Epidermal melanocyte (primary cell): ENCODE measurements around the gene WNT7A.

ENCODE experiments used
- DNase-seq: peaks from one replicate; pipeline ENCODE4 v3.0.0; 2011; ENCODE audit warnings: low spot score; ENCODE audit not compliant: insufficient read length

Gene WNT7A

DNA sequence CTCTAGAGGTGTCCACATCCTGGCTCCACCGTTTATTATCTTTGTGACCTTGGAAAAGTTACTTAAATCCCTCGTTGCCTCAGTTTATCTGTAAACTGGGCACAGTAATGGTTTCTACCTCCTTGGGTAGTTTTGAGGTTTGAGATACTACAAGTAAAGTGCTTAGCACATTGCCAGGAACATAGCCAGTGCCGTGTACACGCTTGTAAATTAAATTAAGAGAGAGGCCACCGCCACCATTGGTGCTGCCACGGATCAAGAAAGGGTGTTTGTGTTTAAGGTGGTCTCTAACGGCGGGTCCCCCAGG lies 5.8 kb upstream of the WNT7A start:
- DNase-seq: no peak

DNA sequence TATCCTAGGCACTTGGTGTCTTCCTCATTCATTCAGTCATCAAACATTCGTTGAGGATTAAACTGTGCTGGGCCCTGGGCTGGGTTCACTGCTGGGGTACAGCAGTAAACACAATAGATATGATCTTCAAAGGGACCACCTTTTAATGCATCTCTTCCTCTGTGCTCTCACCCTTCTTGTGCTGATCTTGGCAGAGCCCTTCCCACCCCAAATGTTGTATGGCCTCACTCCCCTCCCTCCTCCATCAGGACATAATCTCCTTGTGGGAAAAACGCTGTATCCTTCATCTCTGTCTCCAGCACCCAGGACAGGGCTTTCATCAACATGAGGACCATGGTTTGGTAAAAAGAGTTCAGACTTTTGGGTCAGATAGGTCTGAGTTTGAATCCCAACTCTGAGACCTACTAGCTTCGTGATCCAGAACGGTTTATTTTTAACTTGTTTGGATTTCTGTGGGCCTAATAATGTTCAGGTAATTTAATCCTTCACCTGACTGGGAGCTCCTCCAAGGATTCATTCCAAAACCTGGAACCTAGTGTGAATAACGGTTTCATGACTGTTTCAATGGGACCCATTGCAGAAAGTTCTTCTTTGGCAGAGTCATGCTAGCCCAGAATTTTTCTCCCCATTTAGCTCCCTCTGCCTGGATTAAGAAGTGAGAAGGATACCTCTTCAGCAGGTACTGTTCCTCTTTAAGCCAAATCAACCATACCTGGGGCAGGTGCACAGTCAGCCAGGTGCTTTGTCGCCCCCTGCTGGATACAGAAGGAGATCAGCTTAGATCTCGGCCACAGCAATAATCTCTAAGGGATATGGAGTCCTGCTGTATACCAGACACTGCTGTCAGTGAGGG lies 5.2 kb upstream of the WNT7A start:
- DNase-seq: no peak

DNA sequence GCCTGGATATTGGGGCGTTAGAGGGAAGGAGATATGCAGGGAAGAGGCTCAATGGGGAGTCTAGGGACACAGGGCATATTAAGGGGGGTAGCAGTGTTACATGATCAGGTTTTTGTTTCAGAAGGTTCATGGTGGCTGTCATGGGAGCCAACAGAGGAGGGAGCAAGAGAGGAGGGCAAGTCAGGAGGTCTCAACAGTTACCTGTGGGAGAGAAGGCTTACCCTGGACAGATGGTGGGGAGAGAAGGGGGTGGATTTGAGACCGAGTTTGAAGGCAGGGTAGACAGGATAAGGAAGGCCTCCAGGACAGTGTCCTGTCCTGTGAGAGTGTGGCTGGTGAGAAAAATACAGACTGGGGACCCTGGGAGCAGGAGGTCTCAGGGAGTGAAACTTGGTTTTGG lies 3.8 kb upstream of the WNT7A start:
- DNase-seq: no peak

DNA sequence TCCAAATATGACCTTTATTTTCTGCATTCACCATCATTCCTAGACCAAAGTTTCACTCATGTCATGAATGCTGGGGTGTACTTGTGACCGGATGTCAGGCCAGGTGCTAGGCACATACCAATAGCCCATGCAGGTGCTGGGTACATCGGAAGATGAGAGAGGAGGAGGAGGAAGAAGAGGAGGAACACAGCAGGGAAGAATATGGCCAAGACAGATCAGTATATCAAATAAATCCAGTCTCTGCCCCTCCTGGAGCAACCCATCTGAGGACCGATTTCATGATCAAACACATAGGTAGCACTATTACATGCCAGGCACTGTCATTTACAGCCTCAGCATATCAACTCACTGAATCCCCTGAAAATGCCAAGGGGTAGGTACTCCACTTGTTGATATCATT lies 3.0 kb upstream of the WNT7A start:
- DNase-seq: no peak

DNA sequence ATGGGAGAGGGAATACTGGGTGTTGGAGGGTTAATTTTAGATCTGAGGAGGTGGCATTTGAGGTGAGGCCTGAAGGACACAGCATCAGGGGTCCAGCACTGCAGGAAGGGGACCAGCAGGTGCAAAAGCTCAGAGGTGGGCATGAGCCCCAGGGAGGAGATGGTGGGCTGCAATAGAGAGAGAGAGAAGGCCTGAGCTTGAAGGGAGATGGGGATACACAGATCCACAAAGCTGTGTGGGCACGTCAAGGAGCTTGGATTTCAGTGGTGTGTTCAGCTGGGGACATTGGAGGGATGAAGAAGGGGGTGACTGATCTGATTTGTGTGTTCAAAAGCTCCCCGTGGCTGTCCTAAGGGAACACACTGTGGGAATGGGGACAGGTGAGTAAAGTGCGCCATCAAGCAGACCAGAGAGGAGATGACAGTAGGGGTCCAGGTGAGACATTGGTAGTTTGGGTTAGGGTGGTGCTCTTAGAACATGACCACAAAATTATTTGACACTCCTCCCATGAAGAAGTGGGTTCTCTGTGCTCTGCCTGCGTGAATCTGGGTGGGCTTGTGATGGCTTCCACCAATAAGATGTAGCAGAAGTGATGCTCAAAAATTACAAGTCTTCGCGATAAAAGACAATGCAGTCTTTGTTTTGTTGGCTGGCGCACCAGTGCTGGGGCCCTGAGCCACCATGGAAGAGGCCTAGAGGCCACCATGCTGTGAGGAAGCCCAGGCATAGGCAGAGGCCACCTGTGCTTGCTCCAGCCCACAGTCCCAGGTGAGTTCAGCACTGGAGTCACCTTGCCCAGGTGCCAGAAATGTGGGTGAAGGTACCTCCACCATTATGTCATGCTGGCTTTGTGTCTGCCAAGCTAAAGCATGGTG lies 1.9 kb upstream of the WNT7A start:
- DNase-seq: no peak

DNA sequence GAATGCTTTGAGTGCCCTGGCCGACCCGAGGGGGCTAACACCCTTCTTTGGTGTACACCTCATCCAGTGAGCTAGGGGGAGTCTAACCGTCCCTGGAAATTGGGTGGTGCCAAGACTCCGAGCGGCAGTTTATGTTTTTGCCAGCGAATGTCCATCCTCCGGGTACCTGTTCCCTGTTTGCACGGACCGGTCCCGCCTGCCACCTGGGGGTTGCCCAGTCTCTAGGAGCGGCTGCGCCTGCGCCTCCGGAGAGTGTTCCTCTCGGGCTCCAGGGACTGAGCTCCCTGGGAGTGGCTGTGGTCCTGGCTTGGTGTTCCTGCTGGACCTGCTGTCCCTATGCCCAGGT lies 913 bp upstream of the WNT7A start:
- DNase-seq: no peak

DNA sequence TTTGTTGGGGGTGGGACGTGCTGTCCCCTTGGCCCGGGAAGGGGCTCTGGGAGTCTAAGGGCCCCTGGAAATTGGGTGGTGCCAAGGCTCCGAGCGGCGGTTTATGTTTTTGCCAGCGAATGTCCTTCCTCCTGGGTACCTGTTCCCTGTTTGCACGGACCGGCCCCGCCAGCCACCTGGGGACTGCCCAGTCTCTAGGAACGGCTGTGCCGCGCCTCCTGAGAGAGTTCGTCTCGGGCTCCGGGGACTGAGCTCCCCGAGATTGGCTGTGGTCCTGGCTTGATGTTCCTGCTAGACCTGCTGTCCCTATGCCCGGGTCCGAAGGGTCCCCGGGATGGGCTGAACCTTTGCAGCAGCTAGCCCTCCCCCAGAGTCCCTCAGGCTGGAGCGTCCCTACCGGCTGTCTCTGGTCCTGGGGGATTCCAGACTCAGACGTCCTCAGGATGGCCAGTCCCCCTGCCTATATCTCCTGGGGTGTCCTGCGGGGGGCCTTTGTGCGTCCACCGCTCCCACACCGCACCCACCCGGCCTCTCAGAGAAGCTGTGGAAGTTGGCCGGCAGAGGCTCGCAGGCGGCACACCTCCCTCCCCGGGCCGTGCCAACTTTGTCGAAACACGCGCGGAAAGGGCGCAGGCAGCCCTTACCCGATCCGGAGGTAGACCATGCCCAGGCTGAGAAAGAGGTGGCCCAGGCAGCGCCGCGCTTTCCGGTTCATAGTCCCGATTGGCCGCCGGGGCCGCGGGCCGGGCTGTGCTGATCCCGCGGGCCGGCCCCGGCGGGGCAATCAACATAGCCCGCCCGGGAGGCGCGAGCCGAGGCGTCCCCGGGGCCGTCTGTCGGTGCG lies 547 bp downstream of the WNT7A start:
- DNase-seq: no peak

DNA sequence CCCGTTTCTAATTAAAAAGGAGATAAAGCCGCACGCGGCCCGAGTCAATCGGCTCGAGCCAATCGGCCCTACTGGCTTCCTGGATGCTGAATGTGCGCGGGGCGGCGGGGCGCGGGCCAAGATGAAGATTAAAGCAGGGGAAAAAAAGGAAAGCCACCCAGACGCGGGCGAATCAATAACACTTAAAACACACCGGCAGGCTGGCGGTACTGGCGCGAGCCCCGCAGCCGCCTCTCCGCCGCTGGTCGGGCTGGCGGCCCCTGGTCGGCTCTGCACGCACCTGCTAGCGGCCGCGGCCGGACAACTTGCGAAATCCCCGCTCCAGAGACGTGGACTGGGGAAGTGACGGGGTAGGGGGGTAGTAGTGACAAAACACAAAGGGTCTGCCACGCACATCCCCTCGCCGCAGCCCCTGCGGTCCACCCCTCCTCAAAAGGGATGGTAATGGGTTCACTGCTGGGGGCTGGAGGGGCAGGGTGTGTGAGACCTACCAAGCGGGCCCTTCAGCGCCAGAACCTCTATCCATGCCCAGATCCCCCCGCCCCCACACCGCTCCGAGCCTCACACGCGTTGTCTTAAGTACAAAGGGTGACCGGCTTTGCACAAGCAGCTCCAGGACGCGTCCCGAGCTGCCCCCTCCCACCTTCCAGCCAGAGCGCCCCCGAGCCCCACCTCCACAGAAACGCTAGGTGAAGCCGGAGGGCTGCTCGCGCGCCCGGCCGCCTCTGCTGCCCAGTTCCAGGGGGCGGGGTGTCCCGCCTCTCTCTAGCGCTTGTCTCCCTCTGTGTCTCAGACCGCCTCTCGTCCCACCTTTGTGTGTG lies 1.4 kb downstream of the WNT7A start:
- DNase-seq: no peak

DNA sequence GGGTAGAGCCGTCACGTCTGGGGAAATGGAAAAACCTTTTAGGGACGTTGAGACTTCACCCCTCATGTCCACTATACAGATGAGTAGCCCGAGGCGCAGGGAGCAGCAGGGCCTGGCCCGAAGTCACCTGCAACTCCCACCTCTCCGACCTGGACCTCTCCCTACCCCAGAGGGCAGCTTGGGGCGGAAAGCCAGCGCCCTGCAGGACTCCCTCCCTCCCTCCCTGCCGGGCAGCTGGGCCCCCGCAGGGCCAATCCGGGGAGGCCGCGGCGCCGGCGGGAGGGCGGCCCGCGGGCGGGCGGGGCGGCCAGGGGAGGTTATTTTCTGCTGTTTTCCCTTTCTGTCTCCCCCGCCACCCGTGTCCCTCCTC lies 2.0 kb downstream of the WNT7A start:
- DNase-seq: no peak

DNA sequence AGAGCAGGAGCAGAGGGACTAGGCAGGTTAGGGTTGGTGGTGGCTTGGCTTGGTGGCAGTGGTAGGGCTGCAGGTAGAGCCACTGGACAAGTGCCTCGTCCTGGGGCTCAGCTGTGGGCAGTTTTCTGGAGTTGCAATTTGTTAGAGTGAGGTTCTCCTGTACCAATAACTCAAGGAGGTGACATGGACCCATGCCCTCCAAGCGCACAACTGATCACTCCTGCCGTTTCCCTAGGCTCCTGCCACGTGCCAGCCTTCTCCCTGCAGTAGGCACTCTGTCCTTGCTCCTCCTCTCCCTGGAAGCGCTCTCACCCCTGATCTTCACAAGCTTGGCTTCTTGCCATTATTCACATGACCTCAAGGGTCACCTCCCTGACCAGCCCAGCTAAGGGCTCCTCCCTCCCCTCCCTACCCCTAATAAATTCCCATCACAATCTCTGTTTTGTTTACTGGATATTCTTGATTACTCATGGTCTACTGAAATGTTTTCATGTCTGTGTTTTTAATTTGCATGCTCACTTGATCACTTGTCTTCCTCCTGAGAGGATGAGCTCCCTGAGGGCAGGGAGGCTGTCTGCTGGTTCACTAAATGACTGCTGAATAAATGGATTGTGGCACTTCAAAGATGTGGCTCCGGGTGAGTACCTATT lies 3.3 kb downstream of the WNT7A start:
- DNase-seq: no peak

DNA sequence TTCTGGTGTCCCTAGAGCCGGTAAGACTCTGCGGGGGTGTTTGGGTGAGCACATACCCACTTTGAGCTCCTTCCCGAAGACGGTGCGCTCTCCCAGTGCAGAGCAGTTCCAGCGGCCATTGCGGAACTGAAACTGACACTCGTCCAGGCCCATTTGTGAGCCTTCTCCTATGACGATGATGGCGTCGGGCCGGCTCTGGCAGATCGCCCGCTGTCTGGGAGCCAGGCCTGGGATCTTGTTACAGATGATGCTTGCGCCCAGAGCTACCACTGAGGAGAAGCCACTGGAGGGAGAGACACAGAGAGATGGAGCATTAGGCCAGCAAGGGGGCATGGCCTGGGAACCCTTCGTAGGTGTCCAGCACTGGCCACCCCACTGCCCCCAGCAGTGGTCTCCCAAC lies 5.0 kb downstream of the WNT7A start:
- DNase-seq: no peak

DNA sequence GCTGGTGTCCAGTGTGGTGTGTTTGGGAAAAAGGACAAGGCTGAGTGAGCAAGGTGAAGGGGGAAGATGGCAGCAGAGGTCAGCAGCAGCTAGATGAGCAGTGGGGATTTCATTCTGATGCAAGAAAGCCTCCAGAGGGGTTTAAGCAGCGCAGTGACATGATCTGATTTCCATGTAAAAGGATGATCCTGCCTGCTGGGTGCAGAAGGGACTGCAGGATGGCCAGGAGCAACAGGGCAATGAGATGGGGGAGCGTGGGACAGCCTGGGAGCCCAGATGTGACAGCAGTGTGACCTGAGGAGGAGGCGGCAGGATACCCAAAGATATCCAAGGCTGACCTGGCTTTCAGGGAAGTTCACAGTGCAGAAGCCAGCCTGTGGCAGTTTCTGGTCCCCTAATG lies 6.1 kb downstream of the WNT7A start:
- DNase-seq: no peak

DNA sequence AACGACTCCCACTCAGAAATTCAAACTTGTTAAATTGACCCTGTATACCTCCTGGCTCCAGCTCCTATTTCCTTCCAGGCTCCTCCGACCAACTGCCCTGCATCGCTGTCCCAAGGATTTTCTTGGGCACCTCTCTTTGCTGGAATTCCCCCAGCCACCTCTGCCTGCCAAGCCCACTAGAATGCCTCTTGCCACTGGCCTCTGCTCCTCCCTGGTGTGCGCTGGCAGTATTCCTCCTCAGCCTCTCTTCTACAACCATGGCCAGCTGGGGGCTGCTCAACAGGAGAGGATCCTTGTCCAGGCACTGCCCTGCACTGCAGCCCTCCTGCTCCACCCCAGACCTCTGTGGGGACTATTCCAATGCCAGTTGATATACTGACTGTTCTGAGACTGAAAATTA lies 7.4 kb downstream of the WNT7A start:
- no peak for DNase-seq

DNA sequence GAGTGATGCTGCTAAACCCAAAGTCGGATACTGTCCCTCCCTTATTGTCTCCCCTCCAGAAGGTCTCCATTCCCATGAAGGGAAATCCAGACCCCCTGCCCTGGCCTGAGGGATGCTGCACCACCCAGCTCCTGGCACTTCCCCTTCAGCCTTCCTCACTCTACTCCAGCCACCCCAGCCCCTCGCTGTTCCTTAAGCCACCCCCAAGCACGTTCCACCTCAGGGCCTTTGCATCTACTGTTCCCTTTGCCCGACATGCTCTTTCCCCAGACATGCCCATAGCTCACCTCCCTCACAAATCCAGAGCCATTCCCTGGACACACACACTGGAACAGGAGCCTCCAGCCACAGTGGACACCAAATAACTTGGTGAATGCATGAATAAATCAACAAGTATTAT lies 8.1 kb downstream of the WNT7A start:
- DNase-seq: no peak

DNA sequence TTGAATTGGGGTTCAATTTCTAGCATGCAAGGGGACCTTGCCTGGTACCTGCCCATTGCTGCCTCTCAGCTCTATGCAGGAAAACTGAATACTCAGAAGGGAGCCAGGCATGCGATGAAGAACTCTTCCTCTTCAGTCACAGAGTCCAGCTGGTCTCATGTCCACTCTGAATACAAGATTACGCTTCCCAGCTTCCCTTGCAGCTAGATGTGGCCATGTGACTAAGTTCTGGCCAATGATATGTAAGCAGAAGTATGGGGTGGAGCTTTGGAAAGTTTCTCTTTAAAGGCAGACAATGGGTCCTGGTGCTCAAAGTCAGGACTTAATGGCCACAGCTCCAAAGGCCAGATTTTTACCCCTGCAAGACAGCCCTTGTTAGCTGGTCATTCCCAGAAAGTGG lies 9.0 kb downstream of the WNT7A start:
- no peak for DNase-seq

DNA sequence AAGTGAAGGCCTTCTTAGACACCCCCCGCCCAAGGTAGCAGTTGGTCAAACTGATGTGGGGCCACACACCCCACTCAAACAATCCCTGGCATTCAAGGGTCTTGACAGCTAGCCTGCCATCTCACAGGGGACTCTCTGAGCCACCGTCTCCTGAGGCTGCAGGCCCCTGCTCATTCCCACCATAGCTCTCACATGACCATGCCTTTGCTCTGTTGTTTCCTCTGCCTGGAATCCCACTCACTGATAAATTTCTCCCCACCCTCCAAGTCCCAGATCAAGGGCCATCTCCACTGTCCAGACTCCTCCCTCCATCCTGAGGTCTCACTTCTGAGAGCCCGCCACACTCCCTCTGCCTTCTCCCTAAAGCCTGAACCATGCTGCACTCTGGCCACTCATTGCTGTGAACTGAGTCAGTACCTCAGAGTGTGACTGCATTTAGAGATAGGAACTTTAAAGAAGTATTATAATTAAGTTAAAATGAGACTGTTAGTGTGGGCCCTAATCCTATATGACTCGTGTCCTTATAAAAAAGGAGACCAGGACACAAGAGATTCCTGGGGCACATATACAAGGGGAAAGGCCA lies 10.0 kb downstream of the WNT7A start:
- DNase-seq: no peak

DNA sequence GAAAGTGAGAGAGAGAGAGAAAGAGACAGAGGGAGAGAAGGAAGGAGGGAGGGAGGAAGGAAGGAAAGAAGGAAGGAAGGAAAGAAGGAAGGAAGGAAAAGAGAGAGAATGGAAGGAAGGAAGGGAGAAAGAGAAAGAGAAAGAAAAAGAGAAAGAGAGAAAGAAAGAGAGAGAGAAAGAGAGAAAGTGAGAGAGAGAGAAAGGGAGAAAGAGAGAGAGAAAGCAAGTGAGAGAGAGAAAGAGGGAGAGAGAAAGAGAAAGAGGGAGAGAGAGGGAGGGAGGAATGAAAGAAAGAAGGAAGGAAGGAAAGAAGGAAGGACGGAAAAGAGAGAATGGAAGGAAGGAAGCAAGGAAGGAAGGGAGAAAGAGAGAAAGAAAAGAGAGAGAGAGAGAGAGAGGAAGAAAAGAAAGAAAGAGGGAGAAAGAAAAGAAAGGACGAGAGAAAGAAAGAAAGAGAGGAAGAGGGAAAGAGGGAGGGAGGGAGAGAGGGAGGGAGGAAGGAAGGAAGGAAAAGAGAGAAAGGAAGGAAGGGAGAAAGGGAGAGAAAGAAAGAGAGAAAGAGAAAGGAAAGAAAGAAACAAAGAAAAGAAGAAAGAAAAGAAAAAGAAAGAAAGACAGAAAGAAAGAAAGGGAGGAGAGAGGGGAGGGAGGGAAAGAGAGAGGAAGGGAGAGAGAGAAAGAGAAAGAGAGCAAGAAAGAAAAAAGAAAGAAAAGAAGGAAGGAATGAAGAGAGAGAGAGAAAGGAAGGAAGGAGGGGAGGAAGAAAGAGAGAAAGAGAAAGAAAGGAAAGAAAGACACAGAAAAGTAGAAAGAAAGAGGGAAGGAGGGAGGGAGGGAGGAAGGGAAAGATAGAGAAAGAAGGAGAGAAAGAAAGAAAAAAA lies 10.8 kb downstream of the WNT7A start:
- no peak for DNase-seq

DNA sequence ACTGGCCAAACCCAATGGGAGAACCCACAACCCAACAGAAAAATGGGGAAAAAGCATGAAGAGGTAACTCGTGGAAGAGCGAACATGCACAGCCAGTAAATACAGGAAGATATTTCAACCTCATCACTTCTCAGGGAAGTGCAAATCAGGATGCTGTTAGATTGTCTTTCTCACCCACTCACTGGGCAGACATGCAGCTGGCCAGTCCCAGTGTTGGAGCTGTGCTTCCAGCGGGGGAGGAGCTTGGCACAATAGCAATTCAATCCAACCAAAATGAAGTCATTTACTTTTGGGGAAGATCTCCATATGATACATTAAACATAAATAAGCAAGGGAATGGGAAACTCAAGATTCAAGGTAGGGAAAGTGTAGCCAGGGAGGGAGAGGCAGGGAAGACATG lies 12.1 kb downstream of the WNT7A start:
- no peak for DNase-seq
